AG10803 (cell line): Measurements from ENCODE around the gene SUGCT.
A peak's percentile ranks its signal among the peaks of the same experiment; 100 is the strongest.

ENCODE experiments used
- DNase-seq: peaks from one replicate; pipeline ENCODE4 v3.0.0; 2010; ENCODE audit warnings: low read depth
- H3K4me3 ChIP-seq: 2 replicates; pipeline ENCODE4 v1.5.1; 2011; ENCODE audit warnings: mild to moderate bottlenecking, low read length, control low read depth
- CTCF ChIP-seq: conservative IDR thresholded peaks from 2 replicates; pipeline ENCODE4 v1.5.1; 2011; ENCODE audit warnings: mild to moderate bottlenecking, low read length, control low read depth, inconsistent platforms

SUGCT gene

DNA sequence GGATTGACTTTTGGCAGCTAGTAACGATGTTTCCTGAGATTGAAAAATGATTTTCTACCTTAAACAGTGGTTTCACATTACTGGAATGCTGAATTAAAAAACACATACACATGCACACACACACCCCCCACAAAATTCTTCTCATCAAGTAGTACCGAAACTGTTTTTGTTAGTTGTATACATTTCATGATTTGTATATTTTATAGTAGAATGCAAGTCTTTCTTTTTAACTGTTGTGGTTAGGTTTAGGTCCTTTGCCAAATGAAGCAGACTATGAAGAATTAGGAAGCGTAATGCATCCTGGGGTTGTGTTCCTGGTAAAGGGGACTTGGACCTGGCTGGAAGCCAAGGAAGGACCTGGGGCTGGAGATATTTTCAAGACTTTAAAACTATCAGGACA, 505.8 kb downstream of the SUGCT start:
- no peak overlapping the region for H3K4me3 ChIP-seq
- no peak for DNase-seq
- no peak for TF ChIP-seq CTCF

DNA sequence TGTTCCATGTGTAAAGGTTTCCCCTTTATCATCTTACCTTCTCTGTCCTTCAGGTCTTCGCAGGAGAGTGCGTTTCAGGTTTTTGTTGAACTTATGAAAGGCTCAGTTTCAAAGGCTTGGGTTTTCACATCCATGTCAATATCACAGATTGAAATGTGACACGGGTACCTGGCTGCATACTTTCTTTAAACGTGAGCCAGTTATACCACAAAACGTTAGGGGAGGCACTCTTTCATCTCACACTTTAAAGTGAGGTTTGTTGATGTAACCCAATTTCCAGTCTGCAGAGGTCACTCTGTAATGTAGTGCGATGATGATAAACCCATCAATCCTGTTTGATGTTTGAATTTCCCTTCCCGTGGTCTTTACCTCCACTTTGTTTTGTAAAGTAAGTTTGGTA, 506.9 kb downstream of the SUGCT start:
- no peak for DNase-seq
- no peak for TF ChIP-seq CTCF
- no peak overlapping the region for H3K4me3 ChIP-seq

- DNase-seq: no peak
- H3K4me3 ChIP-seq: no peak overlapping the region
- no peak for TF ChIP-seq CTCF
Observed at GRCh38 chr7:40643664-40644063, 508.9 kb downstream of the SUGCT start.

- TF ChIP-seq CTCF: no peak
- no peak overlapping the region for H3K4me3 ChIP-seq
- no peak for DNase-seq
Observed at GRCh38 chr7:40644454-40645188, 509.8 kb downstream of the SUGCT start.

GRCh38 chr7:40645197-40645596, 510.4 kb downstream of the SUGCT start:
- no peak for TF ChIP-seq CTCF
- no peak for DNase-seq
- H3K4me3 ChIP-seq: no peak overlapping the region

- TF ChIP-seq CTCF: no peak
- DNase-seq: no peak
- no peak overlapping the region for H3K4me3 ChIP-seq
Observed at GRCh38 chr7:40646717-40647116, 511.9 kb downstream of the SUGCT start.

GRCh38 chr7:40647719-40648118, 512.9 kb downstream of the SUGCT start:
- peak; percentile 10 for DNase-seq
- H3K4me3 ChIP-seq: no peak overlapping the region
- TF ChIP-seq CTCF: no peak
